HFF-Myc (cell line): ENCODE results near the gene CDYL2.
"Not testable (repeated sequence)": the region's sequence is repeated elsewhere in the genome, so short reads cannot be mapped to it uniquely, and the experiment has no call there.

ENCODE experiments used
- DNase-seq: peaks from one replicate; pipeline ENCODE4 v3.0.0-alpha.2; 2011; ENCODE audit warnings: low read depth; ENCODE audit errors: extremely low read depth
- H3K4me3 ChIP-seq: replicated peaks from 2 replicates; pipeline ENCODE4 v1.5.1; 2011; ENCODE audit warnings: low read depth, mild to moderate bottlenecking, control low read depth, low read length
- CTCF ChIP-seq: IDR thresholded peaks from 2 replicates; pipeline ENCODE4 v1.5.1; 2012; ENCODE audit warnings: mild to moderate bottlenecking, low read depth, low read length, control low read depth; ENCODE audit errors: missing control alignments

Gene CDYL2

GRCh38 chr16:80828495-80828894 lies 24.1 kb upstream of the CDYL2 start:
- TF ChIP-seq CTCF: no peak
- H3K4me3 ChIP-seq: no peak overlapping the region
- no peak for DNase-seq

GRCh38 chr16:80827007-80827406 lies 22.6 kb upstream of the CDYL2 start:
- DNase-seq: no peak
- no peak for TF ChIP-seq CTCF

GRCh38 chr16:80825365-80825758 lies 21.0 kb upstream of the CDYL2 start:
- no peak overlapping the region for H3K4me3 ChIP-seq
- TF ChIP-seq CTCF: no peak
- DNase-seq: no peak

More at GRCh38 chr16:80827007-80827406, 22.6 kb upstream of the CDYL2 start:
- H3K4me3 ChIP-seq: no peak overlapping the region

- peak; percentile 38 for DNase-seq
- no peak overlapping the region for H3K4me3 ChIP-seq
- peak; percentile 68 for TF ChIP-seq CTCF
These were observed 20.4 kb upstream of the CDYL2 start for GRCh38 chr16:80824623-80825364.

GRCh38 chr16:80819988-80820387 lies 15.6 kb upstream of the CDYL2 start:
- DNase-seq: no peak
- no peak for TF ChIP-seq CTCF
- H3K4me3 ChIP-seq: no peak overlapping the region

GRCh38 chr16:80816356-80816755 lies 12.0 kb upstream of the CDYL2 start:
- TF ChIP-seq CTCF: no peak
- no peak overlapping the region for H3K4me3 ChIP-seq
- no peak for DNase-seq

- DNase-seq, H3K4me3 ChIP-seq: not testable (repeated sequence)
These were observed 10.9 kb upstream of the CDYL2 start for GRCh38 chr16:80815278-80815677.
